ENCODE results near the gene SLC16A7. TPM values are rescaled to one million over a fixed set of nuclear protein-coding genes. Genes with fewer than 3 reads are reported as not detected.

Gene SLC16A7
- total RNA-seq, 1 donor from 2014 or later, result 38.8 TPM

DNA sequence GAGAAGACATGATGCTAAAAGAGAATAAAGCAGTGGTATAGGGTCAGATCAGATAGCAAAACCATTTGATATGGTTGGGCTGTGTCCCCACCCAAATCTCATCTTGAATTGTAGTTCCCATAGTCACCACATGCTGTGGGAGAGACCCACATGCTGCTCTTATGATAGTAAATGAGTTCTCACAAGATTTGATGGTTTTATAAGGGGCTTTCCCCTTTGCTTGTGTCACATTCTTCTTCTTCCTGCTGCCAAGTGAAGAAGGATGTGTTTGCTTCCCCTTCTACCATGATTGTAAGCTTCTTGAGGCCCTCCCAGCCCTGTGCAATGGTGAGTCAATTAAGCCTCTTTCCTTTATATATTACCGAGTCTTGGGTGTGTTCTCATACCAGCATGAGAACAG is 49.4 kb downstream of the SLC16A7 start:
- Histone ChIP-seq H3K27me3 (no peaks in the 10 kb centered on the region), H3K4me3 (no peak overlapping the region), H3K4me1 (no peaks in the 10 kb centered on the region), H3K27ac (no peak overlapping the region), H3K9me3 (no peaks in the 10 kb centered on the region), H3K36me3 (no peaks in the 10 kb centered on the region)
- intact Hi-C loops (cut with DNase I), result no loop called here
- no peak for TF ChIP-seq POLR2AphosphoS5 (IDR thresholded peaks at IDR 0.05; ENCODE audit: insufficient read depth in 1 of 2, low read depth in 1 of 2)
- TF ChIP-seq, protein P1, sequence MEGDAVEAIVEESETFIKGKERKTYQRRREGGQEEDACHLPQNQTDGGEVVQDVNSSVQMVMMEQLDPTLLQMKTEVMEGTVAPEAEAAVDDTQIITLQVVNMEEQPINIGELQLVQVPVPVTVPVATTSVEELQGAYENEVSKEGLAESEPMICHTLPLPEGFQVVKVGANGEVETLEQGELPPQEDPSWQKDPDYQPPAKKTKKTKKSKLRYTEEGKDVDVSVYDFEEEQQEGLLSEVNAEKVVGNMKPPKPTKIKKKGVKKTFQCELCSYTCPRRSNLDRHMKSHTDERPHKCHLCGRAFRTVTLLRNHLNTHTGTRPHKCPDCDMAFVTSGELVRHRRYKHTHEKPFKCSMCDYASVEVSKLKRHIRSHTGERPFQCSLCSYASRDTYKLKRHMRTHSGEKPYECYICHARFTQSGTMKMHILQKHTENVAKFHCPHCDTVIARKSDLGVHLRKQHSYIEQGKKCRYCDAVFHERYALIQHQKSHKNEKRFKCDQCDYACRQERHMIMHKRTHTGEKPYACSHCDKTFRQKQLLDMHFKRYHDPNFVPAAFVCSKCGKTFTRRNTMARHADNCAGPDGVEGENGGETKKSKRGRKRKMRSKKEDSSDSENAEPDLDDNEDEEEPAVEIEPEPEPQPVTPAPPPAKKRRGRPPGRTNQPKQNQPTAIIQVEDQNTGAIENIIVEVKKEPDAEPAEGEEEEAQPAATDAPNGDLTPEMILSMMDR (IDR thresholded peaks at IDR 0.05), result no peak
- TF ChIP-seq POLR2A (IDR thresholded peaks at IDR 0.05), result no peak
- DNase-seq (ENCODE audit: extremely low spot score in 2 of 2), result no peak

DNA sequence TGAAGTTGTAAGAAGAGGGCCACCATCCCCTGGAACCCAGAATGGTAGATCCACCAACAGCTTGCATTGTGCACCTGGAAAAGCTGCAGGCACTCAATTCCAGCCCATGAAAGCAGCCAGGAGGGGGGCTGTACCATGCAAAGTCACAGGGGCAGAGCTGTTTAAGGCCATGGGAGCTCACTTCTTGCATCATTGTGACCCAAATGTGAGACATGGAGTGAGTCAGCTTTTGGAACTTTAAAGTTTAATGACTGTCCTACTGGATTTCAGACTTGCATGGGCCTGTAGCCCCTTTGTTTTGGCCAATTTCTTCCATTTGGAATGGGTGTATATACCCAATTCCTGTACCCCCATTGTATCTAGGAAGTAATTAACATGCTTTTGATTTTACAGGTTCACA is 50.8 kb downstream of the SLC16A7 start:
- Histone ChIP-seq H3K36me3 (no peaks in the 10 kb centered on the region), H3K4me3 (no peak overlapping the region), H3K9me3 (no peaks in the 10 kb centered on the region), H3K4me1 (peaks cover 13% of the 10 kb centered on the region), H3K27me3 (no peaks in the 10 kb centered on the region), H3K27ac (no peak overlapping the region)
- TF ChIP-seq POLR2AphosphoS5 (IDR thresholded peaks at IDR 0.05; ENCODE audit: insufficient read depth in 1 of 2, low read depth in 1 of 2) (no peak), POLR2A (IDR thresholded peaks at IDR 0.05) (no peak)
- TF ChIP-seq, protein P1 (IDR thresholded peaks at IDR 0.05), result no peak
- intact Hi-C loops (cut with DNase I), result no loop called here
- no peak for DNase-seq (ENCODE audit: extremely low spot score in 2 of 2)

GRCh38 chr12:59649203-59649602 is 53.4 kb downstream of the SLC16A7 start:
- no peaks in the 10 kb centered on the region for H3K36me3 ChIP-seq
- H3K9me3 ChIP-seq, result no peaks in the 10 kb centered on the region
- no peak overlapping the region for H3K4me3 ChIP-seq
- H3K27ac ChIP-seq, result no peak overlapping the region
- intact Hi-C loops (cut with DNase I), result no loop called here
- no peak for TF ChIP-seq POLR2A (IDR thresholded peaks at IDR 0.05)
- TF ChIP-seq POLR2AphosphoS5 (IDR thresholded peaks at IDR 0.05; ENCODE audit: insufficient read depth in 1 of 2, low read depth in 1 of 2), result no peak
- TF ChIP-seq, protein P1 (IDR thresholded peaks at IDR 0.05), result no peak
- H3K4me1 ChIP-seq, result peaks cover 18% of the 10 kb centered on the region
- no peak for DNase-seq (ENCODE audit: extremely low spot score in 2 of 2)
- no peaks in the 10 kb centered on the region for H3K27me3 ChIP-seq

DNA sequence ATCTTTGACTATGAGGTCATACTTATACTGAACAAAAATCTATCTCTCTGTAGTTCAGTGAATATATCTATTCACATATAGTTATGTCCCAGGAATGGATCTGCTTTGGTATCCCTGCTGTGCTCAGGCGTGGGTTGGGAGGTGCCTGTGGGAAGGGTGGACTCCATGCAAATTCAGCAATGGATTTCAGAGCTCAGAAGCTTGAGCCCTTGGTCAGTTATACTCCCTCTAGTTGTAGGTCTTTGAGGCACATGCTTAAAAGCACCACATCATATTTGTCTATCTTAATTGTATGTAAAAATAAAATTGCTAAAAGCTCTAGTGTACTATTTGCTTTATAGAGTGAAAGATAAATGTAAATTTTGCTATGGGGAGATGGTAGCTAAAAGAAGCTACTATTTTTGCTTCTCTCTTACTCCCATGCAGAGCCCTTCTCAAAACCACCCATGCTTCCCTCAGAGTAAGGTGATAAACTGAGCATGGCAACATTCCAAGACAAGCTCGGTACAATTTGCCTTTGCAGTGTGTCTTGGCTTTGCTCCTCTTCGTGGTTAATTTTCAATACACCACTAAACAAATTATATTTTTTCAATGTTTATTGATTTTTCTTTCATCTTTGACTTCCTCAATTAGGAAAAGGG is 54.9 kb downstream of the SLC16A7 start:
- Histone ChIP-seq H3K9me3 (no peaks in the 10 kb centered on the region), H3K4me1 (peaks cover 18% of the 10 kb centered on the region), H3K27me3 (no peaks in the 10 kb centered on the region), H3K27ac (no peak overlapping the region), H3K4me3 (no peak overlapping the region), H3K36me3 (no peaks in the 10 kb centered on the region)
- intact Hi-C loops (cut with DNase I), result no loop called here
- no peak for DNase-seq (ENCODE audit: extremely low spot score in 2 of 2)
- TF ChIP-seq POLR2AphosphoS5 (IDR thresholded peaks at IDR 0.05; ENCODE audit: insufficient read depth in 1 of 2, low read depth in 1 of 2) (no peak), POLR2A (IDR thresholded peaks at IDR 0.05) (no peak)
- TF ChIP-seq, protein P1 (IDR thresholded peaks at IDR 0.05), result no peak

DNA sequence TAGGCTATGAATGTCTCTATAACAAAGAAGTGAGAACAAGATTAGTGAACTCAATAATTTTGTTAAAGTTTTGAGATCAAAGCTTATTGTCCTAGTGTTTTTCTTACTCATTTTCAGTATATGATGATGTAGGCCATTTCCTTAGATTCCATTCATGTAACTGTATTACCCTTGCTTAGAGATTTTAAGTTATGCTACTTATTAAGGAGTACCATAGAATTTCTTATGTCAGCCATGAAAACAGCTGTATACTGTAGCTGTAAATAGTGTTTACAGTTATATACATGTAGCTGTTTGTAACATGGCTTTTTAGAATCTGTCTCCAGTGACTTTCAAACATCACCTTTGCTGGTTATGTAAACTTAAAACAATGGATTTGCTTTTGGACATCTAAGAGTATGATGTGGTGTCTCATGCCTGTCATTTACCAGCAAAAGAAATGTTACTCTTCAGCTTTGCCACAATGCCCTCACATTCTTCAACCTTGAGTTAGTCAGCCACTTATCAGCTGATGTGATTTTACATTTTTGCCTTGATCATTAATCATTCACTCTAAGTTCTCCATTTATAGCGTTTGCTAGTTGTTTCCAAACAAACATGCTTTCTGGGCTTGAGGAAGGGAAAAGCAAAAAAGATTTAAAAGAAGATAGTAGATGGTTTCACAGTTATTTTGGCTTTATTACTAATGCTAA is 55.5 kb downstream of the SLC16A7 start:
- no peaks in the 10 kb centered on the region for H3K36me3 ChIP-seq

More for the DNA sequence above, 55.5 kb downstream of the SLC16A7 start:
- no peaks in the 10 kb centered on the region for H3K9me3 ChIP-seq
- TF ChIP-seq, protein P1 (IDR thresholded peaks at IDR 0.05), result no peak
- no peaks in the 10 kb centered on the region for H3K27me3 ChIP-seq
- peaks cover 18% of the 10 kb centered on the region for H3K4me1 ChIP-seq
- DNase-seq (ENCODE audit: extremely low spot score in 2 of 2), result no peak
- H3K27ac ChIP-seq, result no peak overlapping the region
- intact Hi-C loops (cut with DNase I), result no loop called here
- H3K4me3 ChIP-seq, result no peak overlapping the region

All from vagina (tissue), 2 donors.